DMS 273 (cell line): ENCODE results near the gene HJURP.

ENCODE experiments used
- DNase-seq: peaks from one replicate; lab custom pipeline; 2025; ENCODE audit not compliant: unreplicated experiment; lab: John Stamatoyannopoulos, UW

The HJURP gene

DNA sequence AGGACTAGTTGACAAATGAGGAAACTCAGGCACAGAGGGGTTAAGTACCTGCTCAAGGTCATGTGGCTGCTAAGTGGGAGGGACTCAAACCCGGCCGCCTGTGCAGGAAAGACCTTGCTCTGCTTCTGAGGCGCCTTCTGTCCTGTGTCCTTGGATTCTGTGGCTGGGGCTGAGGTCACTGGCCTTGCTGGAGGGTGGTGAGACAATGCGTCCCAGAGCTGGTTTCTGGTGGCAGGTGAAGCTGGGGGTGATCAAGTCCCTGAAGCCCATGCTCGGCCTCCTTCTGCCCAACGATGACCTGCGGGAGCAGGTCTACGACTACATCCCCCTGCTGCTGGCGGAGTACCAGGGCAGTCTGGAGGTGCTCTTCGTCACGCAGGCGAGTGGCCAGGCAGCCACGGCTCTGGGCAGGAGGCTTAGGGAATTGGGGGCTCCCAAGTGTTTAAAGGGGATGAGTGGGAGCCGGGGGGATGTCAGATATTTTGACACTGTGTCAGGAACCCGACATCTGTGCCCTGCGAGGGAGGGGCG lies 60.1 kb downstream of the HJURP start:
- no peak for DNase-seq

- DNase-seq: no peak
These were observed 60.7 kb downstream of the HJURP start for GRCh38 chr2:233793465-233794127.

DNA sequence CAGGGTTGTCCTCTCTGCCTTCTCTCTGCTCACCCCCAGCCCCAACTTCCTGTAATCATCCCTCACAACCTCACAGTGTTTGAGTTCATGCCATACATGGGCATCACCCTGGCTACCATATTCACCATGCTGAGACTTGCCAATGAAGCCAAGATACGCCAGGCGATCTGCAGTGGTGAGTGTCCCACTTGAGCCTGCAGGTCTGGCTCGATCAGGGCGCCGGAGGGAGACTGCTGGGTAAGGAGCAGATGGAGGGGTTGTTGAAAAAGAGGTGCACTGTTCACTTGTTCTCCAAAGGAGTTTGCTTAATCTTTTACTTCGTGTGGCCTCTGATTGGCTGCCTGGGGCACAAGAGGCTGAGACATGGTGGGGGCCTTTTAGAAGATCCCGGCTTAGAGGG lies 61.6 kb downstream of the HJURP start:
- no peak for DNase-seq

- DNase-seq: no peak
These were observed 62.4 kb downstream of the HJURP start for GRCh38 chr2:233791883-233792329.

DNA sequence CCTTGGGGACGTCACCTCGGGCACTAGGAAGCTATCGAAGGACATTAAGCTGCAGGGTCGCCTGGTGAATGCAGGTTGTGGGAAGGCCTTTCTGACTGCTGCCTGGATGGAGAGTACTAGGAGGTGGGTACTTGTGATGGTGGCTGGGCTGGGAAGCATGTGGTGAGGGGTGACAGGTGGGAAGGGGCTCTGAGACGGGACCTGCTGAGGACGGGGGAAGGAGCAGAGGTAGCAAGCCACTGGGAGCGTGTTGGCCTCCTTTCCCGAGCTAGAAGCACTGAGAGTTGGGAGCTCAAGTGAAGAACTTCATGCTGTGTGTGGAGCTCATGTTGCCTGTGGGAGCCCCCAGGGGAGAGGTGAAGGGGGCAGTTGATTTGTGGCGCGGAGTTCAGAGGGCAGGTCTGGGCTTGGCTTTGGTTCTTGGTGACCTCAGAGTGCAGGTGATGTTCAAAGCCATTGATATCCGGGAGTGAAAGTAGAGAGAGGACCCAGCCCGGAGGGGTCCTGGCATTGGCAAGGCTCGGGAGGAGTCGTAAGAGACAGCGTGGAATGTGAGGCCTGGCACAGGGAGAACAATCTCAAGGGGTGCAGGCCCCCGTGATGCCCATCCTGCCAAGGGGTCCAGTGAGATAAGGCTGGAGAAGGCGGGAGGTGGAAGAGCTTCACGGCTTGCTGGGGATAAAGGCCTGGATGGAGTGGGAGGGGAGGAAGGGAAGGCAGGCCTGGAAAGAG lies 63.0 kb downstream of the HJURP start:
- no peak for DNase-seq

DNA sequence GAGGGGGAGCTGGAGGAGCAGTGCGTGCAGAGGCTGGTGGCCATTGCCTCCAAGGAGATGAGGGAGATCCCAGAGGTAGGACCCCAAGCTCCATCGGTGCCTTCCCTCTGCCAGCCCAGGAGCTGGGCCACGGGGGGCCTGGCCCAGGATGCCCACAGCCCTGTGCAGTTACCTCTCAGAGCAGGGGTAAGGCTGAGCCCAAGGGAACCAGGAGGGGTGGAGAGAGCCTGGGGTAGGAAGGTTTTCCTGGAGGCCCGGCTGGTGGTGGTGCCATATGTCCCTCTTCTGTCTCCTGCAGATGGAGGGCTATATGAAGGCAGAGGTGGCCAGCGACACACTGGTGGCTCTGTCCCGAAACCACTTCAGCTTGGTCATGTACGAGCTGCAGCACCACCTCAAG lies 64.8 kb downstream of the HJURP start:
- no peak for DNase-seq
